T-helper 17 cell (primary cell): ENCODE results near the gene PRKCSH. TPM values are rescaled to one million over a fixed set of nuclear protein-coding genes. Genes with fewer than 3 reads are reported as not detected.
"Not testable (repeated sequence)": the region's sequence is repeated elsewhere in the genome, so short reads cannot be mapped to it uniquely, and the experiment has no call there.

Experiments
- ATAC-seq: fragments of 150-1000 bp; cut with Tn5 transposase; 2 replicates; pipeline ENCODE4 v1.10.0; 2021; ENCODE audit warnings: mild to moderate bottlenecking, moderate library complexity
- DNase-seq, 3 donors: peaks; one replicate each; pipeline versions ENCODE4 v3.0.0 to v3.0.0-alpha.2; 2020 to 2021
- H3K9me3 ChIP-seq: one replicate; pipeline ENCODE4 v1.7.0; 2013; ENCODE audit warnings: low read length, mild to moderate bottlenecking; ENCODE audit not compliant: control insufficient read depth, poor library complexity, severe bottlenecking
- H3K27ac Mint-ChIP-seq: one replicate; pipeline ENCODE4 v1.8.0; 2022; ENCODE audit warnings: mild to moderate bottlenecking, moderate library complexity, mixed read lengths
- H3K27me3 Mint-ChIP-seq: one replicate; pipeline ENCODE4 v1.8.0; 2022; ENCODE audit warnings: mixed read lengths
- H3K36me3 Mint-ChIP-seq: one replicate; pipeline ENCODE4 v1.8.0; 2022; ENCODE audit warnings: low read depth, mixed read lengths
- H3K4me1 Mint-ChIP-seq: one replicate; pipeline ENCODE4 v1.8.0; 2022; ENCODE audit warnings: mild to moderate bottlenecking, mixed read lengths
- H3K4me3 Mint-ChIP-seq: one replicate; pipeline ENCODE4 v1.8.0; 2022; ENCODE audit warnings: mild to moderate bottlenecking, moderate library complexity, mixed read lengths
- total RNA-seq, 4 donors: library from RNA in 2 of 4; stranded (reverse) in 2 of 4; gene quantifications; one replicate each; pipeline ENCODE4 v1.2.3 and lab custom pipeline; 2022 to 2026

The PRKCSH gene
- total RNA-seq, result 100 to 1,000 TPM; 233 to 250 TPM
- 87.6 to 131 reads per million in 2 donors for total RNA-seq (lab: John Stamatoyannopoulos, UW)

- Mint-ChIP-seq H3K4me1 (peaks cover 8% of the 10 kb centered on the region), H3K36me3 (peaks cover 2% of the 10 kb centered on the region), H3K27ac (peak within 1 kb of the TSS; percentile 91), H3K27me3 (no peaks in the 10 kb centered on the region), H3K4me3 (peak within 1 kb of the TSS; percentile 99)
- H3K9me3 ChIP-seq, result no peaks in the 10 kb centered on the region
- ATAC-seq, result peak; percentile 95
- peak; percentile 89 to 95 (median 94) for DNase-seq
These were observed at the start of gene PRKCSH, which contains the start of gene ODAD3 for GRCh38 chr19:11435057-11435832. Gene PRKCSH, plus strand, starts transcription at chr19:11435635. Its CDS starts 483 bp downstream, at chr19:11436118. Gene ODAD3, minus strand, starts transcription at chr19:11435121. Its CDS starts 105 bp downstream, at chr19:11435016.

- ATAC-seq, result peak; percentile 59
- no peak for DNase-seq
- no peaks in the 10 kb centered on the region for H3K9me3 ChIP-seq
- Mint-ChIP-seq H3K4me3 (no peak overlapping the region), H3K36me3 (no peaks in the 10 kb centered on the region), H3K27ac (no peak overlapping the region), H3K4me1 (peaks cover 7% of the 10 kb centered on the region), H3K27me3 (peaks cover 7% of the 10 kb centered on the region)
These were observed 48.0 kb upstream of the PRKCSH start for GRCh38 chr19:11387162-11388034.

GRCh38 chr19:11390359-11390758, 45.1 kb upstream of the PRKCSH start:
- no peaks in the 10 kb centered on the region for H3K9me3 ChIP-seq
- peaks cover 8% of the 10 kb centered on the region for H3K4me1 Mint-ChIP-seq
- H3K27ac Mint-ChIP-seq, result no peak overlapping the region
- no peak for ATAC-seq
- no peak for DNase-seq
- H3K36me3 Mint-ChIP-seq, result no peaks in the 10 kb centered on the region
- H3K4me3 Mint-ChIP-seq, result no peak overlapping the region
- H3K27me3 Mint-ChIP-seq, result peaks cover 11% of the 10 kb centered on the region

- peaks cover 8% of the 10 kb centered on the region for H3K4me1 Mint-ChIP-seq
- H3K9me3 ChIP-seq, result no peaks in the 10 kb centered on the region
- DNase-seq (no peak), ATAC-seq (no peak)
- H3K27ac Mint-ChIP-seq, result no peak overlapping the region
- H3K27me3 Mint-ChIP-seq, result peaks cover 14% of the 10 kb centered on the region
- no peak overlapping the region for H3K4me3 Mint-ChIP-seq
- no peaks in the 10 kb centered on the region for H3K36me3 Mint-ChIP-seq
These were observed 44.3 kb upstream of the PRKCSH start for GRCh38 chr19:11390933-11391680.

GRCh38 chr19:11397089-11397610, 38.3 kb upstream of the PRKCSH start:
- Mint-ChIP-seq H3K27me3 (peaks cover 14% of the 10 kb centered on the region), H3K4me1 (peaks cover 7% of the 10 kb centered on the region), H3K4me3 (no peak overlapping the region), H3K36me3 (peaks cover 2% of the 10 kb centered on the region), H3K27ac (no peak overlapping the region)
- DNase-seq, result no peak
- no peak for ATAC-seq
- no peaks in the 10 kb centered on the region for H3K9me3 ChIP-seq

DNA sequence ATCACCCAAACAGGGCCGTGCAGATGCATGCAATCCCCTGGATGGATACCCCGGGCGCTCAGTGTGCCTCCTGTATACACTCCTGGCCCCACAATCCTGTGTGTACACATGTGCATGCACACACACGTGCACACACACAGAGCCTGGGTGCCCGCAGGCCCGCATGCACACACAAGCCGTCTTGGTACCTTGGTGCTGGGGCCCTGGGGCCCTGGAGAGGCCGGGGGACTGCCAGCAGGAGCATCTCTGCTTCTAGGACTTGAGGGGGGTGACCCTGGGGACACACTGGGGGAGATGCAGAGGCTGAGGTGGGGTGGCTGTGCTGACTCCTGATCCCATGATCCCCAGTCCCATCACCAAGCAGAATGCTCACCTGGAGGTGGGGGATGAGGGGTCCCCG, 35.8 kb upstream of the PRKCSH start:
- Mint-ChIP-seq H3K27me3 (peaks cover 7% of the 10 kb centered on the region), H3K36me3 (peaks cover 2% of the 10 kb centered on the region), H3K4me3 (no peak overlapping the region), H3K4me1 (peaks cover 5% of the 10 kb centered on the region), H3K27ac (no peak overlapping the region)
- ATAC-seq, result no peak
- no peaks in the 10 kb centered on the region for H3K9me3 ChIP-seq
- DNase-seq, result no peak

DNA sequence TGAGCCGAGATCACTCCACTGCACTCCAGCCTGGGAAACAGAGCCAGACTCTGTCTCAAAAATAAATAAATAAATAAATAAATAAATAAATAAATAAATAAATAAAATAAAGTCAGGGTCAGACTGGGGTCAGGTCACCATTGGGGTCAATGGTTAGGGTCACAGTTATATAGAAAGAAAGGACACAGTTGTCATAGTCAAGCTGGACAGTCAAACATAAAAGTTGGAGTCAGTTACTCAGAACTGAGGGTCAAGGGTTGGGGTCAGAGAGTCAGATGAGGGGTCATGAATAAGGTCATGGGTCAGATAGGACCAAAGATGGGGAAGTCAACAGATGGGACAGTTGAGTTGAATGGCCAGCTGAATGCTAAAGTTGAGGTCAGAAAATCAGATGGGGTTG, 34.6 kb upstream of the PRKCSH start:
- Mint-ChIP-seq H3K27ac (no peak overlapping the region), H3K4me3 (no peak overlapping the region), H3K4me1 (peaks cover 3% of the 10 kb centered on the region), H3K27me3 (no peaks in the 10 kb centered on the region), H3K36me3 (peaks cover 2% of the 10 kb centered on the region)
- ATAC-seq (no peak), DNase-seq (no peak)
- no peaks in the 10 kb centered on the region for H3K9me3 ChIP-seq

DNA sequence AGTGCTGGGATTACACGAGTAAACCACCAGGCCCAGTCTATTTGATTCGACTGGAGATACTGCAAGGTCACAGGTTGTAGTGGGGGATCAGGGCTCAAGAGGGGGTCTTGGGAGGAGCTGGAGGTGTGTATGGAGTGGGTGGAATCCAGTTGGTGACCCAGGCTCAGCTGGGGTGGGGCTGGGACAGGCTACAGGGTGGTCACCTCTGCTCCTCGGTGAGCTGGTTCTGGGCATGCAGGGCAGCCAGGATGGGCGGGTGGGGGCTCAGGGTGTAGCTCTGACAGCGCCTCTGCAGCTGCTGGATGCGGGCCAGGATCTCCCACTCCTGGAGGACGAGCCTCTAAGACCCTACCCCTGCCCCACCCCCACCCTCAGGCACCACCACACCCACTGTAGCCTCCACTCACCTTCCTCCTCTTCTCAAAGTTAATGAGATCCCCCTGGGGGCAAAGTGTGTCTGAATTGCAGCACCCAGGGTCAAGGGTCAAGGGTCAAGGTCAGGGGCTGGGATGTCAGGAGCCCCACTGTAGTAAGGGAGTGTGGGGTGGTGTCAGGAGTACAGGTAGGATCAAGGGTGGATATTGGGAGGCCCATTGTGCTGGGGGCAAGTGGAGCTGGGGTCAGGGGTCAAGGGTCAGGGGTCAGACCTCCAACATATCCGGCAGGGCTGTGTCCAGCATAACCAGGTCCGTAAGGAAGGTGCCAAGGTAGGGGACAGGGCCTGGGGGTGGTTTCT, 33.5 kb upstream of the PRKCSH start:
- Mint-ChIP-seq H3K4me1 (peaks cover 1% of the 10 kb centered on the region), H3K4me3 (no peak overlapping the region), H3K36me3 (peaks cover 2% of the 10 kb centered on the region), H3K27ac (no peak overlapping the region), H3K27me3 (peaks cover 6% of the 10 kb centered on the region)
- no peak for ATAC-seq
- H3K9me3 ChIP-seq, result no peaks in the 10 kb centered on the region
- DNase-seq, result no peak

DNA sequence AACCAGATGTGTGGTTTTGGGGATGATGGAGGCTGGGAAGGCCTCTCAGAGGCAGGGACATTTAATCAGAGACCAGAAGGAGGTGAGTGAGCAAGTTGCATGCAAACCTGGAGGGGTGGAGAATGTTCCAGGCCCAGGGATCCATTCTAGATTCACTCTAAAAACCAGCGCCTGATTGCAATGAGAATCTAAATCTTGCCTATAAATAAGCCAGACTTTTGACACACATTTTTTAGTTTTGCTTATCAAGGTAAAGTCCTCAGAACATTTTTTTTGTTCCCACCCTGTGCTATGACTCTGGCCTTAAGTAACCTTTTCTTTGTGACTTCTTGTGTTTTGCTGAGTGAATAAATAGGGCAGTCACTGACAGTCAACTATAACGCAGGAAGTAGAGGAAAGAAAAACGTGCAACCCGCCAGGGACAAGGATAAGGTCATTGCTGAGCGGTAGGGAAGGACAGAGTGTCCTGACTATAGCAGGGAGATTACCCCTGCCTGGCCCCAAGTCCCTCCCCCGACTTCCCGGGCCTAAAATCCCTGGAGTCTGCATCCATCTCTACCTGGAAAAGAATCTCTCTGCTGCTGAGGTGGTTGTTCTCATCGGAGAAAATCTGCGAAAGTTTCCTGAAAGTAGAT, 30.7 kb upstream of the PRKCSH start:
- H3K9me3 ChIP-seq, result no peaks in the 10 kb centered on the region
- Mint-ChIP-seq H3K4me3 (no peak overlapping the region), H3K36me3 (peaks cover 2% of the 10 kb centered on the region), H3K27ac (no peak overlapping the region), H3K4me1 (no peaks in the 10 kb centered on the region), H3K27me3 (peaks cover 10% of the 10 kb centered on the region)
- ATAC-seq (no peak), DNase-seq (no peak)

GRCh38 chr19:11405846-11406643, 29.4 kb upstream of the PRKCSH start:
- H3K27ac Mint-ChIP-seq, result no peak overlapping the region
- H3K9me3 ChIP-seq, result no peaks in the 10 kb centered on the region
- DNase-seq (no peak), ATAC-seq (peak; percentile 70)
- peaks cover 10% of the 10 kb centered on the region for H3K27me3 Mint-ChIP-seq
- no peaks in the 10 kb centered on the region for H3K36me3 Mint-ChIP-seq
- no peak overlapping the region for H3K4me3 Mint-ChIP-seq
- H3K4me1 Mint-ChIP-seq, result no peaks in the 10 kb centered on the region

DNA sequence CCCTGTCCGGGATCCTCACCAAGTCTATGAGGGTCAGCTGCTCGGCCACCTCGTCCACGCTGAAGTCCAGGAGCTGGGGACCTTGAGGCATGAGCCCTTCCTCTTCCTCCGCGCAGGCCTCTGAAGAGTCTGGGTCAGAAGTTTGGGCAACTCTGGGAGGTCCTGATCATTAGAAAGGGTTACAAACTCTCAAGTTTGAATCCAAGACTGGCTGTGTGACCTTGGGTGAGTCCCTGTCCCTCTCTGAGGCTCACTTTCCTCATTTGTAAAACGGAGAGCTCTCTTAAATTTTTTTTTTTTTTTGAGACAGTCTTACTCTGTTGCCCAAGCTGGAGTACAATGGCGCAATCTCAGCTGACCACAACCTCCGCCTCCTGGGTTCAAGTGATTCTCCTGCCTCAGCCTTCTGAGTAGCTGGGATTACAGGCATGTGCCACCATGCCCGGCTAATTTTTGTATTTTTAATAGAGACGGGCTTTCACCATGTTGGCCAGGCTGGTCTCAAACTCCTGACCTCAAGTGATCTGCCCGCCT, 28.7 kb upstream of the PRKCSH start:
- not testable (repeated sequence) for DNase-seq, H3K27ac Mint-ChIP-seq, H3K9me3 ChIP-seq, H3K36me3 Mint-ChIP-seq, H3K4me1 Mint-ChIP-seq, ATAC-seq, H3K4me3 Mint-ChIP-seq
- peaks cover 10% of the 10 kb centered on the region for H3K27me3 Mint-ChIP-seq
